Fibroblast of upper back skin (primary cell): ENCODE measurements around the gene MMP14.
"Not testable (repeated sequence)": the region's sequence is repeated elsewhere in the genome, so short reads cannot be mapped to it uniquely, and the experiment has no call there.

ENCODE experiments used
- DNase-seq: peaks from one replicate; pipeline ENCODE4 v3.0.0-alpha.2; 2013

Gene MMP14

GRCh38 chr14:22842211-22843122, 6.1 kb downstream of the MMP14 start:
- no peak for DNase-seq

- DNase-seq: no peak
Observed at GRCh38 chr14:22843123-22843925, 6.9 kb downstream of the MMP14 start.

DNA sequence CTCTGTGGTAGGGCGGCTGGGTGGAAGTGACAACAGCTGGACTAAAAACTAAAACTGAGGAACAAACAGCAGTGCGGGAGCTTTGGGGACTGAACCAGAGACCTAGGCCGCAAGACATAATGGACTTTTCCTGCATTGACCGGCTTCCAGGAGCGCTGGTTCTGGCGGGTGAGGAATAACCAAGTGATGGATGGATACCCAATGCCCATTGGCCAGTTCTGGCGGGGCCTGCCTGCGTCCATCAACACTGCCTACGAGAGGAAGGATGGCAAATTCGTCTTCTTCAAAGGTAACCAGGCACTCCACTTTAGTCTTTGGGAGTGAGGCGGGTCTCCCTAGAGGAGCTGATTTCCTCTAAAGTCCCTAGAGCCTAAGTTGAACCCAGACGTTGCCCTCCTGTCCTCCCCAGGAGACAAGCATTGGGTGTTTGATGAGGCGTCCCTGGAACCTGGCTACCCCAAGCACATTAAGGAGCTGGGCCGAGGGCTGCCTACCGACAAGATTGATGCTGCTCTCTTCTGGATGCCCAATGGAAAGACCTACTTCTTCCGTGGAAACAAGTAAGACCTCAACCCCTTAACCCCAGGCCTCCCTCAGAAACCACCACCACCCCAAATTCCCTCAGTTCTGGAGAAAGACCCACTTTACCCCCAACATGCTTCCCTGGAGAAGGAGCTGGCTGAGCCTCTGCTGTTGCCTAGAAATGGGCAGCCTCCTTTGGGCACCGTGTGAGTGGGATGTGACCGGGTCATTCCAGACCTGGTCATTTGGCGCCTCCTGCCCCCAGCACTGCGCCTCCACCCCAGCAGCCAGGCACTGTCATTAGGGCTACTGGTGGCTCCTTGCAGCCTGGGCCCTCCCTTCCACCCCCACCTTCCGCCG, 8.1 kb downstream of the MMP14 start:
- DNase-seq: no peak

GRCh38 chr14:22845103-22845394, 8.7 kb downstream of the MMP14 start:
- DNase-seq: no peak

- no peak for DNase-seq
Observed at GRCh38 chr14:22845821-22846625, 9.6 kb downstream of the MMP14 start.

GRCh38 chr14:22846811-22847307, 10.5 kb downstream of the MMP14 start:
- no peak for DNase-seq

DNA sequence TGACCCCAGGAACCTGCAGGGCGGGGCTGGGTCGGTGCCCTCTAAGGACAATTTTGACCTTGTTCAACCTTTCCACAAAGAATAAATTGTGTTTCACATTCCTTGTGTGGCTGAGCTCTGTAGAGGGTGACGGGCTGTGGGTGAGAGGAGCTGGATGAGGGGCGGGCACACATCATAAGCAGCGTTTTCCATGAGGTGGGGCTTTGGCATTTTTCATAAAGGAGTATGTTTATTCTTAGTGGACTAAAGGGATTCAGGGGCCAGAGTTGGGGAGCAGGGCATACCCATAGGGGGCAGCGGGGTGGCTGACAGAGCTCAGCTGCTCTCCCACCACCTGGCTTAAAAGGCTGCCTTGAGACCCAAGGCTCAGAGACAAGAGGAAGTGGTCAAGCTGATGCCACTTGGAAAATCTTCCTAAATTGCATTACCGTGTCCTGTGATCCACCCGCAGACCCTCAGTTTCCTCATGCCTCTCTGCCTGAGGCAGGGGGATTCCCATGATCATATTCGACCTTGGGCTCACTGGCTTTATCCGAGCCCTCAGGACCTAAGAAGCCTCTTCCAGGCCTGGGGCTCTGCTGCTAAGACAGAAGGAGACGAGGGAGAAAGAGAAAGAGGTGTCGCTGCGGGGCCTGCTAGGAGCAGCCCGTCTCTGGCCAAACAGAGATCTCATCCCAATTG, 11.4 kb downstream of the MMP14 start:
- DNase-seq: peak; percentile 58

GRCh38 chr14:22848351-22849164, 12.2 kb downstream of the MMP14 start:
- DNase-seq: peak; percentile 94

GRCh38 chr14:22849212-22849819, 12.9 kb downstream of the MMP14 start:
- no peak for DNase-seq

- peak; percentile 95 for DNase-seq
Observed at GRCh38 chr14:22850944-22851764, 14.8 kb downstream of the MMP14 start.

- DNase-seq: not testable (repeated sequence)
Observed at GRCh38 chr14:22852178-22852577, 15.8 kb downstream of the MMP14 start.

- no peak for DNase-seq
Observed at GRCh38 chr14:22852599-22852939, 16.2 kb downstream of the MMP14 start.

- peak; percentile 88 for DNase-seq
Observed at GRCh38 chr14:22852940-22853767, 16.8 kb downstream of the MMP14 start.

DNA sequence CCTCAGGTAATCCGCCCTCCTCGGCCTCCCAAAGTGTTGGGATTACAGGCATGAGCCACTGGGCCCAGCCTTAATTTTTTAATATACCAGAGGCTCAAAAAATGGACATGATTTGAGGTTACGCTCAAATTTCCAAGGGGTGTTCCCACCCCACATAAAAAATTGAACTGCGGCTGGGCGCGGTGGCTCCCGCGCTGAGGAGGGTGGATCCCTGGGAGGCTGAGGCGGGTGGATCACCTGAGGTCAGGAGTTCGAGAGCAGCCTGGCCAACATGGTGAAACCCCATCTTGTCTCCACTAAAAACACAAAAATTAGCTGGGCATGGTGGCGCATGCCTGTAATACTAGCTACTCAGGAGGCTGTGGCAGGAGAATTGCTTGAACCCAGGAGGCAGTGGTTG, 17.9 kb downstream of the MMP14 start:
- not testable (repeated sequence) for DNase-seq

GRCh38 chr14:22854963-22855724, 18.8 kb downstream of the MMP14 start:
- no peak for DNase-seq

GRCh38 chr14:22856428-22856827, 20.0 kb downstream of the MMP14 start:
- no peak for DNase-seq

- DNase-seq: not testable (repeated sequence)
Observed at GRCh38 chr14:22860377-22860776, 24.0 kb downstream of the MMP14 start.
